HG02642 (cell line): Measurements from ENCODE around the gene PRPF40B.

Experiments
- ATAC-seq: cut with Tn5 transposase; IDR thresholded peaks from one replicate; pipeline ENCODE4 v1.9.1; 2021; ENCODE audit warnings: mild to moderate bottlenecking; ENCODE audit not compliant: unreplicated experiment, poor library complexity

PRPF40B gene

DNA sequence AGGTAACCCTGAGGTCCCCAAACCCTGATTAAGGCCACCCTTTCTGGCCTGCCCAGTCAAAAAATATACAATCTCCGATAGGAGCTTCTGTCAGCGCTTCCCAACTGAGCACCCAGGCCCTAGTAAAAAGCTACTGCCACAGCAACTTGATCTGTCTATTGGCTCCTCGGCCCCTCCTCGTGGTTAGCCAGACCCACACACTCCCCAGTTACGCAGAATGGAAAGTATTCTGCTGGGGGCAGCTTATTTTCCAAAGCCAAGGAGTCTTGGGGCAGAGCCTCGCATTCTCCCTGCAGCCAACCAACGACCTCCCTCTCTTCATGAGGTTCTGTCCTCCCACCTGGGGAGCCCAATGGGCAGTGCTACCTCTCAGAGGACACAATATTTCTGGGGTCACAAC is 51.8 kb downstream of the PRPF40B start:
- no peak for ATAC-seq

DNA sequence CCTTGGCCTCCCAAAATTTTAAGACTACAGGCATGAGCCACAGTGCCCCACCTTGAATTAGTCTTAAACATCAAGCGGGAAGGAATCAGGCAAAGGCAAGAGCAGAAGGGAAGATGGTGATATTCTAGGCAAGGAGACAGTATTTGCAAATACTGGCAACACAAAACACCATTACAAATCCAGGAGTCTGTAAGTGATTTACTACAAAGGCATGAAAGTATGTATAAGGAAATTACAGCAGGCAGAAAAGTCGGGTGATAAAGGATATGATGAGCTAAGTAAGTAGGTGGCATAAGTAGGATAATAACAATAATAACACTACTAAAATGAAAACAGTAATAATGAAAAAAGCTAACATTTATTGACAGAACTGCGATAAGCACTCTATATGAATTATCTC is 55.4 kb downstream of the PRPF40B start:
- no peak for ATAC-seq

DNA sequence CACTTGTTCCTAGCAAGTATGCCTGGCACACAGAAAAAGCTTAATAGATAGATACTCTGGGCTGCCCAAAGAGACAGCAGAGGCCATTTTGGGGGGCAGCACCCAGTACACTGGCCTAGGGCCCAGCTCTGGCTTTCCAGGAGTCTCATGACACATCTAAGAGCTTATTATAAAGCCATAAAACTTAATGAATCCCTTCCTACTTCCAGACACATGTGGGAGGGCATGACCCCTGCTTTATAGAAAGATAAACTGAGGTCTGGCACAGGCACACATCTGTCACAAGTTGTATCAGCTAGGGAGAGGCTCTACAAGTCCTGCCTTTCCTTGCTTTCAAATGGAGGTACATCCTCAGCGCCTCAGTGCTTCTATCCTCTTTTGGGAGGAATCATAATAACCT is 56.7 kb downstream of the PRPF40B start:
- no peak for ATAC-seq

DNA sequence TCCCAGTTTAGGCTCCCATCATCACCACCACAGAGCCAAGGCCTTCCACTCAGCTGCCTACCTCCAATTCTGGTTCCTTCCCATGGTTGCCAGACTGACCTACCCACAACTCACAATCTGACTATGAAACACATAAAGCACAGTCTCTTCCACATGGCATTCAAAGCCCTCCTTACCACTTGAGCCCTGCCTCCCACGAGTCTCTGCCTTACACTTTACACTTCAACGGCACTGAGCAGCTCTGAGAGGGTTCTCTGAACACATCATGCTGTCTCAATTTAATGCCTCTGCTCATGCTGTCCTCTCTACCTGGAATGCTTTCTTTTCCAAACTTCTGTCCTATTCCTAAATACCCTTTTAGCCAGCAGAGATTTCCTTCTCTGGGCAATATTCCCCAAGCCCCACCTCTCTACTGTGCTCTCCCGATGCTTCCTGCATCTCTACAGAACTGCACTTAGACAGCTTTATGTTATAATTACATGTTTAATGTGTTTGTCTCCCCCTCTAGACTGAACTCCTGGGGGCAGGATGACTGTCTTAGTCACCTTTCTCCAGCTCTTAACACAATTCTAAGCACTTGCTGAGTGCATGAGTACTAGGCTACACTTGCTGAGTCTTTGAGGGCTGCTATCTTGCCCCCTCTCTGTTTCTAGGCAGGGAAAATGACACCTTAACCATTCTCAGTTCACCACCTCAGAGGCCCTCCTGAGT is 60.4 kb downstream of the PRPF40B start:
- no peak for ATAC-seq

DNA sequence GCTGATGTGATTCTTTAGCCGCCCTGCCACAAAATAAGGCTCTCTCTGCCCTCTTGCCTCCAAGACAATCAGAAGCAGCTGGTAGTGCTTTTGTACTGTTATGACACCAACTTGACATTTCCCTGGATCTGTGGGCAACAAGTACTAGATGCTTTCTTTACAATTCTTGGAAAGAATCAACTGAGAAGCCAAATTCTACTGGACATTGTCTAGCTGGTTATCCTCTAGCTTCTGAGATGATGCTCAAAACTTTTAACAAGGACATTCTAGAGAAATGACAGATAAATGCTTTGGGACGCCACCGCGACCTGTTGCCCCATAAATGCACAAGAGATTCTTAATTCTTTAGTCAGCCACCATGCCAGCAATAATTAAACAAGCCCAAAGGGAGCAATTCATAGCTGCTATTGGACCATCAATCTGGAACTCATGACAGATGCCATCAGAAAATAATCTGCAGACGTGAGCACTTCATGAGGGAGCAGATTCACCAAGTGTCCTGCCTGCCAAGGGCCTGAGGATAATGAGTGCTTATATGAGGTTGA is 61.0 kb downstream of the PRPF40B start:
- no peak for ATAC-seq

DNA sequence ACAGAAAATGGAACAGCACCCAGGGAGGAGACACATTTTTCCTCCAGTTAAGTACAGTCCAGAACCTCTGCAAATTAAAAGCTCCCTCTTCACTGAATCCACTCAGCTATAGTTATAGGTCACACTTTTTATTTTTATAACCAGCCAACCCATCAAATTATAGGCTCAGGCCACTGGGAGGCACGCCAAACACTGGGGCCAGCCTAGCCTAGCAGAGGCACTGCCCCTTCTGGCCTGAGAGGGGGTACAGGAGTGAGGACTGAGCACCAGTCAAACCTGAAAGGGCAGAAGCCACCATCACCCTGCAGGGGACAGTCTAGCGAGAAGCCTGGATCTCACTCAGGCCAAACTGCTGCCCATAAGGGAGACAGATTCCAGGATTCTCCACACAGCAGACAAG is 64.6 kb downstream of the PRPF40B start:
- no peak for ATAC-seq

DNA sequence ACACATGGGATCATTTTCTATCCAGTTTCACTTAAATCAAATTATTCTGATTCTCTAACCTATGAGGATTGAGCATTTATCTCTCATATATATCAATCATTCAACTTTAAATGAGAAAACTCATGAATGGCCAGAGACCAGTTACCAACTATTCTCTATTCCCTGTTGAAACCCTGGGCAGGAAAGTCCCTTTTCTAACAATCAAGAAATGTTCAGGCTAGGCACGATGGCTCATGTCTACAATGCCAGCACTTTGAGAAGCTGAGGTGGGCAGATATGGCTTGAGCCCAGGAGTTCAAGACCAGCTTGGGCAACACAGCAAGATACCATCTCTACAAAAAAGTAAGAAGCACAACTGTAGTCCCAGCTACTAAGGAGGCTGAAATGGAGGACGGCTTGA is 65.9 kb downstream of the PRPF40B start:
- ATAC-seq: no peak

DNA sequence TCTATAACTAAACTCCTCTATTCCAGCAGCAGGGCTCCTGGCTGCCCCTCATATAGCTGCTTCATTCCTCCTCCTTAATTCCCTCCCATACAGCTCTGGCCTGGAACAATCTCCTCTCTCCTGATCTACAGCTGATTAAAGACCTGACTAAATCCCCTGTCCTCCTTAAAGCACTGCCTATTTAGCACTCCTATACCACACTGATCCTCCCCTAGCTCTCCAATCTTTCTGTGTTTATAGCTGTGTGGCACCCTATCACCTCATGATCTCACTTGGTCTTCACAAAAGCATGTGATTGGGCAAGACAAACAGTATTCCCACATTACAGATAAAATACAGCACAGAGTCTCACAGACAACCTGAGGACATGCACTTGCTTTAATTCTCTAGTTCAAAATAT is 66.4 kb downstream of the PRPF40B start:
- no peak for ATAC-seq

DNA sequence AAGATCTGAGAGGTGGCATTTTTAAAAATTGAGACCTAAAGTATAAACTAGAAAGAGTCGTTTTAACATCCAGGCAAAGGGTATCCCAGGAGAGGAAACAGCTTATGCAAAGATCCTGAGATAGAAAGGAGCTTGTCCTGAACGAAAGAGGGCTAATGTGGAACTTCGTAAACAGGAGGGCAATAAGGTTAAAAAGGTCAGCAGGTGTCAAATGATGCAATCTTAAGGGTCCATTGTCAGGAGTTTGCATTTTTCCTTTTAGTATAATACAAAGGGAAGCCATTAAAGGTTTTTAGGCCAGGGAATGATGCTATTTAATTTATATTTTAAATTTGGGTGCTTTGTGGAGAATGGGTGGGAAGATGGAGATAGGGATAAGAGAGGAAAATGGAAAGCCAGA is 69.5 kb downstream of the PRPF40B start:
- no peak for ATAC-seq

DNA sequence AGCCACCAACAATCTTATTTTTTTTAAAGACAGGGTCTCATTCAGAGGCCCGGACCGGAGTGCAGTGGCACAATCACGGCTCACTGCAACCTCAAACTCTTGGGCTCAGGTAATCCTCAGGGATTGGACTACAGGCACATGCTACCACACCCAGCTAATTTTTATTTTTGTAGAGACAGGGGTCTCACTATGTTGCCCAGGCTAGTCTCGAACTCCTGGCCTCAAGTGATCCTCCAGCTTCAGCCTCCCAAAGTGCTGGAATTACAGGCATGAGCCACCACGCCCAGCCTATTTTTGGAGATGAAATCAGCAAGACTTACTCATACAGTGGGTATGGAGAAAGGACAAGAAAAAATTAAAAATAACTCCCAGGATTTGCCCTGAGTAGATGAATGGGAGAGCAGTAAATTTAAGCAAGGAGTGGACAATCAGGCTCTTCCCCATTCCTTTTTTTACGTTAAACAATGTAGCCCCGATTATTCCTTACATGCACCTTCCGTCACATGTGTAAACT is 70.6 kb downstream of the PRPF40B start:
- no peak for ATAC-seq
